ENCODE results near the gene ETNK1. TPM values are rescaled to one million over a fixed set of nuclear protein-coding genes. Genes with fewer than 3 reads are reported as not detected.

Gene ETNK1
- polyA plus RNA-seq, 3 donors = 13.7 to 17.3 (median 16.5) TPM

DNA sequence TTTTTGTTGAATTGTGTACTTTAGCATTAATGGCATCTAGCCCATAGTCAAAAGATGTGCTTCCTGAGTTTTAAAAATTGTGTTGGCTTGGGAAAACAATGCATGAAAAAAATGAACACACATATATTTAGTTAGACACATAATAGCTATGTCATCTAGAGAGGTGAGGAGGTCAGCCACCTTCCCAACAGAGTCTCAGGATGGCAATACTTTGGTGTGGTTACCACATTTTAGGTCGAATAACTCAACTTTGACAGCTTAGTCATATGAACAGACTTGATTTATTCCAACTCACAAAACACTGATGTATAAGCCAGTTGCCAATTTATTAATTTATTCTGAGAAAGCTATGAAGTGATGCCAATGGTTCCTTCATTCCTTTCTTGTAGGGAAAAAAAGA lies 114.0 kb downstream of the ETNK1 start:
- Histone ChIP-seq H4K20me1 (ENCODE audit: insufficient read depth, low read length) (no peaks in the 10 kb centered on the region), H3K27ac (ENCODE audit: low read depth in 1 of 2, low read length in 2 of 2) (no peak overlapping the region), H3K36me3 (replicated peaks in 1 of 2; ENCODE audit: control insufficient read depth in 1 of 2, insufficient read depth in 2 of 2, low read length in 2 of 2) (no peaks in the 10 kb centered on the region), H3K79me2 (ENCODE audit: insufficient read depth, low read length) (no peaks in the 10 kb centered on the region), H3K4me1 (ENCODE audit: control insufficient read depth in 1 of 2, insufficient read depth in 2 of 2, low read length in 2 of 2) (no peaks in the 10 kb centered on the region), H3K9ac (ENCODE audit: insufficient read depth, low read length, poor library complexity, severe bottlenecking) (no peak overlapping the region), H3K9me3 (replicated peaks in 1 of 2; ENCODE audit: control insufficient read depth in 1 of 2, insufficient read depth in 1 of 2, low read length in 2 of 2) (peaks cover 0 to 6% of the 10 kb centered on the region in 2 donors), H3K27me3 (ENCODE audit: control insufficient read depth in 2 of 2, insufficient read depth in 2 of 2, low read length in 2 of 2) (no peaks in the 10 kb centered on the region), H3K4me2 (replicated peaks; ENCODE audit: extremely low read depth, low read length, poor library complexity, severe bottlenecking) (no peak overlapping the region), H3K4me3 (replicated peaks in 1 of 3; ENCODE audit: low read depth in 2 of 3, low read length in 3 of 3) (no peak overlapping the region), H2AFZ (ENCODE audit: insufficient read depth, low read depth, low read length, poor library complexity, severe bottlenecking) (no peak overlapping the region)
- Mint-ChIP-seq H3K4me1 (no peaks in the 10 kb centered on the region), H3K27me3 (ENCODE audit: low read depth in 3 of 3) (peaks cover 0 to 2% (median 0%) of the 10 kb centered on the region in 3 donors), H3K36me3 (no peaks in the 10 kb centered on the region), H3K9me3 (peaks cover 0 to 8% (median 6%) of the 10 kb centered on the region in 7 donors), H3K4me3 (no peak overlapping the region), H3K27ac (no peak overlapping the region)
- no CpG with 5 or more reads among the region's 1 CpG for WGBS (ENCODE audit: insufficient coverage)
- TF ChIP-seq, protein P1, sequence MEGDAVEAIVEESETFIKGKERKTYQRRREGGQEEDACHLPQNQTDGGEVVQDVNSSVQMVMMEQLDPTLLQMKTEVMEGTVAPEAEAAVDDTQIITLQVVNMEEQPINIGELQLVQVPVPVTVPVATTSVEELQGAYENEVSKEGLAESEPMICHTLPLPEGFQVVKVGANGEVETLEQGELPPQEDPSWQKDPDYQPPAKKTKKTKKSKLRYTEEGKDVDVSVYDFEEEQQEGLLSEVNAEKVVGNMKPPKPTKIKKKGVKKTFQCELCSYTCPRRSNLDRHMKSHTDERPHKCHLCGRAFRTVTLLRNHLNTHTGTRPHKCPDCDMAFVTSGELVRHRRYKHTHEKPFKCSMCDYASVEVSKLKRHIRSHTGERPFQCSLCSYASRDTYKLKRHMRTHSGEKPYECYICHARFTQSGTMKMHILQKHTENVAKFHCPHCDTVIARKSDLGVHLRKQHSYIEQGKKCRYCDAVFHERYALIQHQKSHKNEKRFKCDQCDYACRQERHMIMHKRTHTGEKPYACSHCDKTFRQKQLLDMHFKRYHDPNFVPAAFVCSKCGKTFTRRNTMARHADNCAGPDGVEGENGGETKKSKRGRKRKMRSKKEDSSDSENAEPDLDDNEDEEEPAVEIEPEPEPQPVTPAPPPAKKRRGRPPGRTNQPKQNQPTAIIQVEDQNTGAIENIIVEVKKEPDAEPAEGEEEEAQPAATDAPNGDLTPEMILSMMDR (IDR thresholded peaks at IDR 0.05) = no peak
- DNase-seq = no peak
- intact Hi-C loops (cut with micrococcal nuclease) = no loop called here

Small RNA genes lying within 50 kb of the gene (small RNA-seq; reads per million reads assigned to genes)
- not detected for gene RPS27P22 (ENCODE audit: insufficient read length, low read depth)

Other genes with a start within 250 kb of the ETNK1 start
- gene C2CD5, start 80.6 kb upstream of the ETNK1 start, polyA plus RNA-seq = 10 to 100 TPM; 13.0 to 22.8 (median 13.6) TPM

Data from CD14-positive monocyte (primary cell).